Suprapubic skin (tissue), 4 donors: ENCODE measurements around the gene RGS6. TPM values are rescaled to one million over a fixed set of nuclear protein-coding genes. Genes with fewer than 3 reads are reported as not detected.

Experiments used
- DNase-seq, 2 donors: peaks; one replicate each; pipeline ENCODE4 v3.0.0-alpha.2; 2019; ENCODE audit warnings: low spot score in 2 of 2
- H3K27ac ChIP-seq: fragments of 200-600 bp; sonication (generic); one replicate; pipeline ENCODE4 v1.5.1; 2019
- H3K27me3 ChIP-seq: fragments of 200-600 bp; sonication (generic); one replicate; pipeline ENCODE4 v1.5.1; 2019
- H3K36me3 ChIP-seq: fragments of 200-600 bp; sonication (generic); one replicate; pipeline ENCODE4 v1.5.1; 2019
- H3K4me1 ChIP-seq: fragments of 200-600 bp; sonication (generic); one replicate; pipeline ENCODE4 v1.5.1; 2019
- H3K4me3 ChIP-seq: fragments of 200-600 bp; sonication (generic); one replicate; pipeline ENCODE4 v1.5.1; 2019; ENCODE audit warnings: mild to moderate bottlenecking
- H3K9me3 ChIP-seq: fragments of 200-600 bp; sonication (generic); one replicate; pipeline ENCODE4 v1.5.1; 2019
- CTCF ChIP-seq, 2 donors: fragments of 200-600 bp in 1 of 2; fragments of 450-650 bp in 1 of 2; sonication (generic) in 1 of 2; IDR thresholded peaks; one replicate each; pipeline ENCODE4 v1.5.1; 2016 to 2019; ENCODE audit warnings: antibody characterized with exemption in 2 of 2, mild to moderate bottlenecking in 1 of 2, moderate library complexity in 1 of 2
- EP300 ChIP-seq: sonication (generic); formaldehyde crosslinking; IDR thresholded peaks from one replicate; pipeline ENCODE4 v1.6.1; 2017; ENCODE audit warnings: antibody characterized with exemption
- POLR2A ChIP-seq, 2 donors: fragments of 450-650 bp; IDR thresholded peaks; one replicate each; pipeline ENCODE4 v1.6.1; 2017; ENCODE audit warnings: antibody characterized with exemption in 2 of 2, mild to moderate bottlenecking in 2 of 2, moderate library complexity in 2 of 2
- POLR2AphosphoS5 ChIP-seq, 3 donors: sonication (generic); formaldehyde crosslinking; IDR thresholded peaks; one replicate each; pipeline ENCODE4 v1.6.1; 2017; ENCODE audit warnings: antibody characterized with exemption in 3 of 3
- WGBS: methylation state at CpG from one replicate; pipeline ENCODE4 v1.1.5; 2018; 5-methylcytosine and 5-hydroxymethylcytosine counted together
- total RNA-seq, 4 donors: library from RNA; depleted of rRNA; stranded (reverse); fragments of >200 nt; gene quantifications; one replicate each; pipeline ENCODE4 v1.1.0, GENCODE V29; 2016

RGS6 gene
- total RNA-seq, 4 donors from 2014 or later: 0.08 to 4.4 (median 1.0) TPM

GRCh38 chr14:72010474-72010873 lies 78.2 kb downstream of the RGS6 start:
- H3K4me1 ChIP-seq: no peaks in the 10 kb centered on the region
- 71% methylated on average over 3 of the region's 3 CpGs for whole genome bisulfite sequencing
- H3K4me3 ChIP-seq: no peak overlapping the region
- no peaks in the 10 kb centered on the region for H3K9me3 ChIP-seq
- no peaks in the 10 kb centered on the region for H3K36me3 ChIP-seq
- no peaks in the 10 kb centered on the region for H3K27me3 ChIP-seq
- no peak for DNase-seq
- TF ChIP-seq CTCF (IDR thresholded peaks at IDR 0.05) (no peak), EP300 (no peak), POLR2A (IDR thresholded peaks at IDR 0.05) (no peak), POLR2AphosphoS5 (IDR thresholded peaks at IDR 0.05) (no peak)
- no peak overlapping the region for H3K27ac ChIP-seq

GRCh38 chr14:72013721-72014345 lies 81.6 kb downstream of the RGS6 start:
- Histone ChIP-seq H3K4me3 (no peak overlapping the region), H3K27me3 (no peaks in the 10 kb centered on the region), H3K9me3 (no peaks in the 10 kb centered on the region), H3K36me3 (no peaks in the 10 kb centered on the region), H3K4me1 (no peaks in the 10 kb centered on the region), H3K27ac (no peak overlapping the region)
- TF ChIP-seq POLR2AphosphoS5 (IDR thresholded peaks at IDR 0.05) (no peak), EP300 (no peak), POLR2A (IDR thresholded peaks at IDR 0.05) (no peak), CTCF (IDR thresholded peaks at IDR 0.05) (no peak)
- no peak for DNase-seq
- 34% methylated on average over 8 of the region's 8 CpGs for WGBS

- WGBS: 67% methylated on average over 5 of the region's 5 CpGs
- no peaks in the 10 kb centered on the region for H3K27me3 ChIP-seq
- no peak overlapping the region for H3K4me3 ChIP-seq
- no peaks in the 10 kb centered on the region for H3K4me1 ChIP-seq
- no peak for TF ChIP-seq EP300
- TF ChIP-seq POLR2A (IDR thresholded peaks at IDR 0.05): no peak
- TF ChIP-seq CTCF (IDR thresholded peaks at IDR 0.05): no peak
- TF ChIP-seq POLR2AphosphoS5 (IDR thresholded peaks at IDR 0.05): no peak
- no peak for DNase-seq
- H3K36me3 ChIP-seq: no peaks in the 10 kb centered on the region
- H3K9me3 ChIP-seq: no peaks in the 10 kb centered on the region
- H3K27ac ChIP-seq: no peak overlapping the region
These were observed 82.3 kb downstream of the RGS6 start for GRCh38 chr14:72014486-72014885.

GRCh38 chr14:72017290-72017689 lies 85.1 kb downstream of the RGS6 start:
- no peak for DNase-seq
- Histone ChIP-seq H3K36me3 (no peaks in the 10 kb centered on the region), H3K27me3 (no peaks in the 10 kb centered on the region), H3K9me3 (no peaks in the 10 kb centered on the region), H3K4me3 (no peak overlapping the region), H3K4me1 (no peaks in the 10 kb centered on the region), H3K27ac (no peak overlapping the region)
- TF ChIP-seq EP300 (no peak), POLR2A (IDR thresholded peaks at IDR 0.05) (no peak), CTCF (IDR thresholded peaks at IDR 0.05) (no peak), POLR2AphosphoS5 (IDR thresholded peaks at IDR 0.05) (no peak)

- 30% methylated on average over 7 of the region's 7 CpGs for WGBS
- Histone ChIP-seq H3K9me3 (no peaks in the 10 kb centered on the region), H3K4me1 (peaks cover 10% of the 10 kb centered on the region), H3K27ac (no peak overlapping the region), H3K36me3 (no peaks in the 10 kb centered on the region), H3K4me3 (no peak overlapping the region), H3K27me3 (no peaks in the 10 kb centered on the region)
- DNase-seq: no peak
- TF ChIP-seq EP300 (no peak), POLR2A (IDR thresholded peaks at IDR 0.05) (no peak), CTCF (IDR thresholded peaks at IDR 0.05) (no peak)
These were observed 91.2 kb downstream of the RGS6 start for GRCh38 chr14:72023128-72024042.
